Heart right ventricle (tissue), 16 donors: Measurements from ENCODE around the gene AGO4. TPM values are rescaled to one million over a fixed set of nuclear protein-coding genes. Genes with fewer than 3 reads are reported as not detected.
"Not testable (repeated sequence)": the region's sequence is repeated elsewhere in the genome, so short reads cannot be mapped to it uniquely, and the experiment has no call there.

Source experiments
- ATAC-seq, 8 donors: fragments of 200-7000 bp; cut with Tn5 transposase; one replicate each; pipeline ENCODE4 v1.9.1; 2020; ENCODE audit warnings: mild to moderate bottlenecking in 8 of 8, moderate library complexity in 8 of 8, moderate number of reproducible peaks in 1 of 8
- DNase-seq, 2 donors: peaks; one replicate each; pipeline ENCODE4 v3.0.0-alpha.2; 2020
- H3K27ac ChIP-seq, 10 donors: fragments of 200-600 bp; sonication (generic) in 2 of 10; one replicate each; pipeline versions ENCODE4 v1.5.0 to v1.8.0; 2020 to 2022; ENCODE audit warnings: mild to moderate bottlenecking in 3 of 10
- H3K27me3 ChIP-seq, 7 donors: fragments of 200-600 bp; one replicate each; pipeline ENCODE4 v1.8.0; 2021 to 2022; ENCODE audit warnings: mild to moderate bottlenecking in 2 of 7
- H3K36me3 ChIP-seq, 9 donors: fragments of 200-600 bp; sonication (generic) in 1 of 9; one replicate each; pipeline versions ENCODE4 v1.5.0 to v1.8.0; 2020 to 2022; ENCODE audit warnings: mild to moderate bottlenecking in 2 of 9
- H3K4me1 ChIP-seq, 9 donors: fragments of 200-600 bp; sonication (generic) in 1 of 9; one replicate each; pipeline versions ENCODE4 v1.5.0 to v1.8.0; 2020 to 2022; ENCODE audit warnings: mild to moderate bottlenecking in 4 of 9
- H3K4me3 ChIP-seq, 10 donors: fragments of 200-600 bp; sonication (generic) in 2 of 10; one replicate each; pipeline versions ENCODE4 v1.5.0 to v1.8.0; 2020 to 2022; ENCODE audit warnings: mild to moderate bottlenecking in 7 of 10, moderate library complexity in 2 of 10
- H3K9me3 ChIP-seq, 11 donors: fragments of 200-600 bp in 10 of 11; sonication (generic) in 2 of 11; one replicate each; pipeline versions ENCODE4 v1.5.0 to v1.8.0; 2013 to 2022; ENCODE audit warnings: mild to moderate bottlenecking in 2 of 11, control low read depth in 1 of 11, moderate library complexity in 1 of 11
- CTCF ChIP-seq, 9 donors: fragments of 200-600 bp; sonication (generic) in 2 of 9; IDR thresholded peaks; one replicate each; pipeline versions ENCODE4 v1.5.0 to v1.8.0; 2021 to 2022; ENCODE audit warnings: antibody characterized with exemption in 9 of 9, mild to moderate bottlenecking in 5 of 9, moderate library complexity in 1 of 9
- WGBS, 2 donors: extraction: QIAGEN DNeasy Blood & Tissue Kit; methylation state at CpG; one replicate each; pipeline ENCODE4 v1.1.7; 2013; ENCODE audit warnings: inconsistent platforms in 1 of 2; 5-methylcytosine and 5-hydroxymethylcytosine counted together
- intact Hi-C, 10 donors: fragments of 100-400 bp; cut with DNase I; formaldehyde crosslinking; loops; one replicate each; pipeline versions ENCODE4 v1.11.1 to v1.14.2; 2022
- polyA plus RNA-seq, 2 donors: library from polyadenylated mRNA; stranded (reverse); fragments of 200-250 nt; gene quantifications; one replicate each; pipeline ENCODE4 v1.2.3, GENCODE V29; 2013
- total RNA-seq, 10 donors: library from RNA; stranded (reverse); fragmentation: NEBNext Ultra II Directional in 3 of 10; extraction: Animal tissue kit (Norgen Biotek cat#: 25700) in 3 of 10; gene quantifications; one replicate each; pipeline versions ENCODE4 v1.2.1 to v1.2.4, GENCODE V29; 2021 to 2023
- donor health status: Arrhythmogenic right ventricular cardiomyopathy.
- donor health status: ischemic (EF 13 %, LVEDD 7.1; RV severe dilation, severe dysfunction).
- donor health status: healthy with polysubstance abuse.
- donor health status: DM: no; HTN: yes; CAD: no.
- donor health status: DM: no; HTN: no; CAD: no.
- donor health status: ischemic (EF 25% LVEDD 6.9; RV normal size, moderate dysfunction).
- donor health status: ischemic (EF 25% LVEDD 5.7; RV mildly dilated, moderate dysfunction).
- donor health status: healthy.
- donor health status: DM: yes; HTN: yes; CAD: no.
- donor health status: Ischemic cardiomyopathy.
- donor health status: ischemic (EF 35%, LVEDD 5.7; RV mildly dilated, moderate dysfunction).
- donor health status: nonischemic (EF 11% LVEDD 7.7; RV severe dilation, severe dysfunction).
- donor health status: DM: yes; HTN: yes; CAD: no.
- donor health status: PGD.
- donor health status: ischemic (EF 29% LVEDD 5.4; RV normal size, mild dysfunction).
- donor health status: nonischemic (EF 23%, LVEDD 6.1; RV moderate dilation, normal function).

The AGO4 gene
- total and polyA plus RNA-seq, 12 donors = 4.1 to 25.1 (median 20.4) TPM

DNA sequence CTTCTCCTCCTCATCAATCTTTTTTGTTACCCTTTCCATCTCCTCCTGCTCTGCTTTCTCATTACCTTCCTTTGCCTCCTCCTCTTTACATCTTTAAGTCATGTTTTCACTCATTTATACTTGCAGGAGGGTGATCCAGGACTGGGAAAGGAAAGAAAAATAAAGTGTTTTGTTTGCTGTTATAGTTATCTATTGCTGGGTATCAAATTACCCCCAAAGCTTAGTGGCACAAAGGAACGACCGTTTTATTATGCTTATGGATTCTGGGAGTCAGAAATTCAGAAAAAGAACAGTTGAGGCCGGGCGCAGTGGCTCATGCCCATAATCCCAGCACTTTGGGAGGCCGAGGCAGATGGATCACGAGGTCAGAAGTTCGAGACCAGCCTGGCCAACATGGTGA is 12.5 kb upstream of the AGO4 start:
- no peak for ATAC-seq
- no peaks in the 10 kb centered on the region for H3K9me3 ChIP-seq
- WGBS, 2 donors = 85% methylated on average over 7 of the region's 7 CpGs
- no peak overlapping the region for H3K4me3 ChIP-seq
- no peaks in the 10 kb centered on the region for H3K36me3 ChIP-seq
- no peak overlapping the region for H3K27ac ChIP-seq
- no peak for TF ChIP-seq CTCF (IDR thresholded peaks at IDR 0.05)
- DNase-seq = no peak
- intact Hi-C loops = no loop called here
- peaks cover 0 to 5% (median 0%) of the 10 kb centered on the region in 9 donors for H3K4me1 ChIP-seq
- no peaks in the 10 kb centered on the region for H3K27me3 ChIP-seq

- H3K9me3 ChIP-seq = no peaks in the 10 kb centered on the region
- TF ChIP-seq CTCF (IDR thresholded peaks at IDR 0.05) = no peak
- WGBS, 2 donors = 83% methylated on average over 5 of the region's 5 CpGs
- H3K27me3 ChIP-seq = no peaks in the 10 kb centered on the region
- DNase-seq = no peak
- no peak overlapping the region for H3K27ac ChIP-seq
- H3K36me3 ChIP-seq = no peaks in the 10 kb centered on the region
- peaks cover 0 to 20% (median 0%) of the 10 kb centered on the region in 9 donors for H3K4me1 ChIP-seq
- intact Hi-C loops = no loop called here
- H3K4me3 ChIP-seq = no peak overlapping the region
- no peak for ATAC-seq
Measured at GRCh38 chr1:35797380-35797779, 10.4 kb upstream of the AGO4 start.

- H3K9me3 ChIP-seq = not testable (repeated sequence)
Measured at GRCh38 chr1:35798019-35798418, 9.8 kb upstream of the AGO4 start.

DNA sequence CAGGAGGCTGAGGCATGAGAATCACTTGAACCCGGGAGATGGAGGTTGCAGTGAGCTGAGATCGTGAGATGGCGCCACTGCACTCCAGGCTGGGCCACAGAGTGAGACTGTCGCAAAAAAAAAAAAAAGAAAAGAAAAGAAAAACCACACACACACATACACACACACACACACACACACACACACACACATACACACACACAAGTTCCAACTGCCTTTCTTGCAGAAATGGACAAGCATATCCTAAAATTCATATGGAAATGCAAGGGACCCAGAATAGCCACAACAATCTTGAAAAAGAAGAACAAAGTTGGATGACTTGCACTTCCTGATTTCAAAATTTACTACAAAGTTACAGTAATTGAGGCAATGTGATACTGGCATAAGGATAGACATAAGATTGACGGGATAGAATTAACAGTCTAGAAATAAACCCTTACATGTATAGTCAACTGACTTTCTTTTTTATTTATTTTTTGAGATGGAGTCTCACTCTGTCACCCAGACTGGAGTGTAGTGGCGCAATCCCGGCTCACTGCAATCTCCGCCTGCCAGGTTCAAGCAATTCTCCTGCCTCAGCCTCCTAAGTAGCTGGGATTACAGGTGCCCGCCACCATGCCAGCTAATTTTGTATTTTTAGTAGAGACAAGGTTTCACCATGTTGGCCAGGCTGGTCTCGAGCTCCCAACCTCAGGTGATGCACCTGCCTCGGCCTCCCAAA is 7.5 kb upstream of the AGO4 start:
- DNase-seq, H3K9me3 ChIP-seq, H3K27me3 ChIP-seq, H3K36me3 ChIP-seq, H3K4me3 ChIP-seq, intact Hi-C loops: not testable (repeated sequence)
- H3K27ac ChIP-seq = peak overlapping the region in 1 of 10 donors; percentile 85
- WGBS, 2 donors = 89 to 92% methylated on average over 11 of the region's 11 CpGs
- H3K4me1 ChIP-seq = peaks cover 0 to 37% (median 0%) of the 10 kb centered on the region in 9 donors
- peak in 3 of 8 donors; percentile 20 to 48 (median 35) for ATAC-seq

More at GRCh38 chr1:35798019-35798418, 9.8 kb upstream of the AGO4 start:
- intact Hi-C loops, DNase-seq, H3K27ac ChIP-seq, H3K36me3 ChIP-seq, H3K27me3 ChIP-seq, ATAC-seq, H3K4me3 ChIP-seq: not testable (repeated sequence)
- 74 to 83% methylated on average over 2 of the region's 2 CpGs for WGBS, 2 donors
- H3K4me1 ChIP-seq = peaks cover 0 to 20% (median 0%) of the 10 kb centered on the region in 9 donors

DNA sequence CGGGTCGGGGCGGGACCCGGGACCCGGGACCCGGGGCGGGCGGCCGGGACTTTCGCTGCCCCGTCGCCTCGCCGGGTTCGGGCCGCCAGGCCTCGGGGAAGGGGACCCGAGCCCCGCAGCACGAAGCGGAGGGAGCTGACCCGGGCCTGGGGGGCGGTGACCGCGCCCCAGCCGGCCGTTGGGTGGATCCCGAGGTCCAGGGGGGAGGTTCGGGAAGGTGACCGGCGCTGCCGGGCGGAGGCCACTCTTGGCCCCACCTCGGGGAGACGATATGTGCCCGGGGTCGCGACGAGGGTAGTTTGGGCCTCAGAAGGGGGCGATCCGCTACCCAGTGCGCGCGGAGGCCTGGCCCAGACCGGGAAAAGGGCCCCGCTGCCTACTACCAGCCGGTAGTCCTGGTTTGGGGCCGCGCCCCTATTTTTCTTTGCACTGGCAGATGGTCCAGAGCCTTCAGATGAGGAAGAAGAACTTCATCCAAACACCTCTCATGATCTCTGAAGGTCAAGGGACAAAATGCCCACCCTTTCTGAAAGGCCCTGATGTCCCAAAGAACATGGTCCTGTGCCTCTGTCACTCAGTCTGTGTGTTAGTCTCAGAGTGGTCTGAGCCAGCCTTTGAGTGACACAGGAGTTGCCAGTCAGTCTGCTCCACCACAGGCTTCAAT is 766 bp downstream of the AGO4 start:
- WGBS, 2 donors = 0 to 1% methylated on average over 33 to 49 of the region's 49 CpGs
- Histone ChIP-seq H3K9me3 (no peaks in the 10 kb centered on the region), H3K27ac (peak overlapping the region; percentile 85 to 99 (median 96)), H3K4me1 (peaks cover 6 to 66% (median 25%) of the 10 kb centered on the region in 9 donors), H3K4me3 (peak overlapping the region; percentile 73 to 97 (median 92)), H3K36me3 (no peaks in the 10 kb centered on the region), H3K27me3 (no peaks in the 10 kb centered on the region)
- peak; percentile 20 to 38 for DNase-seq
- TF ChIP-seq CTCF (IDR thresholded peaks at IDR 0.05) = no peak
- peak; percentile 44 to 81 (median 68) for ATAC-seq
- intact Hi-C loops = no loop called here
